K562 (cell line): ENCODE data around the gene TRMU. TPM values are rescaled to one million over a fixed set of nuclear protein-coding genes. Genes with fewer than 3 reads are reported as not detected.
A peak's percentile ranks its signal among the peaks of the same experiment; 100 is the strongest.

Experiments used
- ETV5 ChIP-seq: sonication (generic); formaldehyde crosslinking; IDR thresholded peaks from 2 replicates; pipeline ENCODE4 v1.4.0; 2020; ENCODE audit warnings: low read depth, mild to moderate bottlenecking, missing genetic modification reagents
- HCFC1 ChIP-seq: IDR thresholded peaks from 2 replicates; pipeline ENCODE4 v1.6.1; 2012; ENCODE audit warnings: low read depth, low read length, improper control_type of control experiment
- L3MBTL2 ChIP-seq: fragments of 450-650 bp; IDR thresholded peaks from 2 replicates; pipeline ENCODE4 v1.6.1; 2016; ENCODE audit warnings: mild to moderate bottlenecking, moderate library complexity
- MGA ChIP-seq: fragments of 450-650 bp; IDR thresholded peaks from 2 replicates; pipeline ENCODE4 v1.6.1; 2016; ENCODE audit warnings: mild to moderate bottlenecking, moderate library complexity
- REST ChIP-seq, 2 experiments: fragments of 450-650 bp; formaldehyde crosslinking in 1 of 2; IDR thresholded peaks; 2 replicates each; pipeline versions ENCODE4 v1.4.0 to v1.6.1; 2014 to 2020; ENCODE audit warnings: mild to moderate bottlenecking in 2 of 2, borderline replicate concordance in 1 of 2, low read depth in 1 of 2
- ZFX ChIP-seq: sonication (generic); formaldehyde crosslinking; IDR thresholded peaks from 2 replicates; pipeline ENCODE4 v1.8.0; 2022; ENCODE audit warnings: mild to moderate bottlenecking, missing genetic modification reagents, moderate library complexity
- polyA plus RNA-seq, 8 experiments: library from polyadenylated mRNA; depleted of rRNA in 4 of 8; stranded (reverse) in 5 of 8; unstranded in 3 of 8; fragments of >200 nt; fragmentation: Nextera tagmentation in 2 of 8; fragmentation: Illumina TruSeq in 1 of 8; extraction: Ambion mirVana in 2 of 8; extraction: Trizol in 1 of 8; gene quantifications; 2 replicates each; pipeline versions ENCODE4 v1.2.1 to v1.2.3, GENCODE V29; 2011 to 2014; ENCODE audit warnings: inconsistent platforms in 1 of 8, missing spikeins in 1 of 8
- total RNA-seq, 7 experiments: library from RNA; depleted of rRNA in 6 of 7; stranded (reverse); fragments of >200 nt in 6 of 7; fragmentation: Illumina TruSeq in 2 of 7; extraction: Trizol in 2 of 7; gene quantifications; 2 replicates each; pipeline versions ENCODE4 v1.2.1 to v1.2.3, GENCODE V29; 2011 to 2021; ENCODE audit warnings: low replicate concordance in 1 of 7

The TRMU gene
- total and polyA plus RNA-seq, 9 of the 15 experiments (the other 6 are each of a cell fraction or from before 2014, with no cell fraction given) = 2.3 to 49.9 (median 35.3) TPM

- TF ChIP-seq MGA = 0 out of 2 replicates have a peak, but pooled peaks have one; percentile 46
- TF ChIP-seq L3MBTL2 = peak; percentile 69
- no peak for TF ChIP-seq HCFC1
- TF ChIP-seq ETV5 = 0 out of 2 replicates have a peak, but pooled peaks have one; percentile 42
- peak; percentile 38; the same call in 1 of the 2 replicates for TF ChIP-seq ZFX (CRISPR knock-in tag)
- peak; percentile 51; the same call in 1 of the 2 replicates for TF ChIP-seq REST (IDR thresholded peaks at IDR 0.05; ENCODE audit: borderline replicate concordance)
- TF ChIP-seq REST (CRISPR knock-in tag; IDR thresholded peaks at IDR 0.05; ENCODE audit: low read depth) = no peak
Observed at GRCh38 chr22:46390652-46391301, 55.3 kb downstream of the TRMU start (continued).
